AG04450 (cell line): ENCODE data around the gene MAN1C1. TPM values are rescaled to one million over a fixed set of nuclear protein-coding genes. Genes with fewer than 3 reads are reported as not detected.

ENCODE experiments used
- CTCF ChIA-PET: fragments of 300-600, 350-600 bp; formaldehyde crosslinking; extraction: SDS; loops from one replicate; lab custom pipeline; 2022; ENCODE audit warnings: antibody characterized with exemption, inconsistent platforms; lab: Charles Lee
- POLR2A ChIA-PET: fragments of 350-600 bp; formaldehyde crosslinking; extraction: SDS; loops from one replicate; lab custom pipeline; 2021; ENCODE audit warnings: antibody characterized with exemption, inconsistent platforms; lab: Yijun Ruan, JAX
- DNase-seq: peaks from one replicate; pipeline ENCODE4 v3.0.0-alpha.2; 2011; ENCODE audit warnings: low read depth, low spot score
- H3K27ac ChIP-seq: one replicate; pipeline ENCODE4 v1.5.1; 2012; ENCODE audit warnings: low read depth, low read length, control low read depth
- H3K27me3 ChIP-seq: one replicate; pipeline ENCODE4 v1.6.0; 2012; ENCODE audit warnings: low read length; ENCODE audit not compliant: control insufficient read depth, insufficient read depth
- H3K4me3 ChIP-seq: 2 replicates; pipeline ENCODE4 v1.5.1; 2011; ENCODE audit warnings: mild to moderate bottlenecking, low read depth, low read length, control low read depth
- H3K9me3 ChIP-seq: 2 replicates; pipeline ENCODE4 v1.5.1; 2012; ENCODE audit warnings: low read length; ENCODE audit not compliant: control insufficient read depth, insufficient read depth
- CTCF ChIP-seq: IDR thresholded peaks from 2 replicates; pipeline ENCODE4 v1.5.1; 2011; ENCODE audit warnings: low read depth, low read length, control low read depth, inconsistent platforms
- polyA plus RNA-seq: library from polyadenylated mRNA; depleted of rRNA; stranded (reverse); fragments of >200 nt; gene quantifications from 2 replicates; pipeline ENCODE4 v1.2.3, GENCODE V29; 2011

Gene MAN1C1
- polyA plus RNA-seq, 1 experiment = 16.9 TPM

- H3K27ac ChIP-seq = no peak overlapping the region
- CTCF ChIA-PET = interaction anchor here (0.6 kb wide), 1 partner anchor 88 kb away, joined by 4 read pairs; no protein-coding TSS in a partner anchor
- no peak for DNase-seq
These were observed 89.8 kb downstream of the MAN1C1 start for GRCh38 chr1:25706146-25707089.

DNA sequence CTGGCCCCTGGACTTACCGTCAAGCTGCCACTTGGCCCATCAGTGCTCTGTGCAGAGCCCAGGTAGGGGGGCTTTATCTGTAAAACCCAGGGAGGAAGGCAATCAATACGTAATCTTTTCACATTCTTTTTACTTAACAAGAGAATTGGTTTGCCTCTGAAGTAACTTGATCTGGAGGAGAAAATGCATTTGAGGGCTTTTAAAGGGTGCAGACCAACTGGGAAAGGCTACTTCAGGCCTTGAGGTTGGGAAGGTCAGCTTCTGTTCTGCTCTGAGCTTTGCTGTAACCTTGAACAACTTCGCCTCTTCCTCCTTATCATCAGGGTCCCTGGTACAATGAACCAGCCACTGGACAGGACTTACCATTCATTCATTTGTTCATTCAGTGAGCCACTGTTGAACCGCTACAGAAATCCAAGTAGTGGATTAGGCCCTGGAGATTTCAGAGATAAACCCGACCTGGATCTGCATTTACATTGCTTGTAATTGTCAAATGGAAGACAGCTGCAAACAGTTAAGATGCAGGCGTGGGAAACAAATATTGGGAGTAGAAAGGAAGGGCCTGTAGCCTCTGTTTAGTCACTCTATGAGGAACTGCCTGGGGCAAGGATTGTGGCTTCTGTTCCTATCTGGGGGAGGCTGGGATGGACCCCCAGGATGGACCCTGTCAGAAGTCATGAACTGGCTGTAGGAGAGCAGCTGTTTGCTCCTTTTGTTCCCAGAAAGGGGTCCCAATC is 90.9 kb downstream of the MAN1C1 start:
- no peak for TF ChIP-seq CTCF
- CTCF ChIA-PET = interaction anchor here (0.6 to 0.8 kb wide), 2 partner anchors 89 to 91 kb away, joined by 3 to 4 read pairs; no protein-coding TSS in a partner anchor
- Histone ChIP-seq H3K27me3 (no peaks in the 10 kb centered on the region), H3K9me3 (no peaks in the 10 kb centered on the region), H3K27ac (peak overlapping the region; percentile 86), H3K4me3 (no peak overlapping the region)
- no peak for DNase-seq
- POLR2A ChIA-PET = interaction anchor here (0.6 to 1.4 kb wide), 3 partner anchors 13 to 86 kb away, joined by 3 to 5 read pairs (median 4); no protein-coding TSS in a partner anchor

More at GRCh38 chr1:25706146-25707089, 89.8 kb downstream of the MAN1C1 start:
- H3K27me3 ChIP-seq = no peaks in the 10 kb centered on the region
- no peak for TF ChIP-seq CTCF
- no peak overlapping the region for H3K4me3 ChIP-seq
- POLR2A ChIA-PET = interaction anchor here (1.1 kb wide), 1 partner anchor 12 kb away, joined by 3 read pairs; no protein-coding TSS in a partner anchor
- H3K9me3 ChIP-seq = no peaks in the 10 kb centered on the region

- Histone ChIP-seq H3K9me3 (no peaks in the 10 kb centered on the region), H3K4me3 (no peak overlapping the region), H3K27ac (peak overlapping the region; percentile 74), H3K27me3 (no peaks in the 10 kb centered on the region)
- CTCF ChIA-PET = no interaction called here
- no peak for DNase-seq
- POLR2A ChIA-PET = interaction anchor here (1.4 to 3.4 kb wide), 4 partner anchors 13 to 19 kb away, joined by 4 to 29 read pairs (median 4); no protein-coding TSS in a partner anchor
- TF ChIP-seq CTCF = no peak
These were observed 94.2 kb downstream of the MAN1C1 start for GRCh38 chr1:25710583-25711347.

DNA sequence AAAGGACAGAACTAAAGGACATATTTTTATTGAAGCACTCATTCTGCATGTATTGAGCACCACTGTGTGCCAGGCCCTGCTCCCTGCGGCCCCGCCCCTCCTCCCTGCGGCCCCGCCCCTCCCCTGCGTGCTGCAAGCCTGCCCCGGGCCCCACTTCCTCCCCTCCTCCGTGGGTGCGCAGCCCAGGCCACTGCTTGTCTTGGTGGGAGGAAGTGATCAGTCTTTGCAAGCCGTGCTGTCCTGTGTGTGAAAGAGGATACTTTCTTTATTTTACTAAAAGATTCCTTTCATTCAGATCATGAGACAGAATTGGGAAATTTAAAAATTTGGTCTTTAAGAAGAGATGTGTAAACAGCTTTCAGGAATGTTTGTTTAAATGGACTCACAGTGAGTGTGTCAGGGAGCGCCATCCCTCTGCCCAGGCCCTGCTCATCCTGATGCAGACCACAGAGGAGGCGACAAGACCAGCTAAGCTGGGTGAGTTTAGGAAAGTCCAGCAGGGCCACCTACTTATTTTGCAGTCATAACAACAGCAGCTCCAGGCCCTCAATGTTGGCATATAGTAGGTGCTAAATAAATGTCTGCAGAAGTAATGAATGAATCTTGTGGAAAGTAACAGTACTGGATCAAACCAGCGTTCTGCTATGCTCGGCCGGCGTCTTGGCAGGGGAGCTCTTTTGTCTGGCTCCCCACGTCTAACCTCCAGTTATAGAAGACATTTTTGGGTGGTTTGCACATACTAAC is 95.1 kb downstream of the MAN1C1 start:
- TF ChIP-seq CTCF = no peak
- ChIA-PET POLR2A (interaction anchor here (0.6 to 3.4 kb wide), 9 partner anchors 9 to 464 kb away, joined by 3 to 29 read pairs (median 4); partner anchors contain the start of gene RSRP1), CTCF (interaction anchor here (0.9 to 1.2 kb wide), 3 partner anchors 17 to 139 kb away, joined by 3 to 4 read pairs (median 3); no protein-coding TSS in a partner anchor)
- peak; percentile 67 for DNase-seq
- no peaks in the 10 kb centered on the region for H3K27me3 ChIP-seq
- no peak overlapping the region for H3K4me3 ChIP-seq
- peak overlapping the region; percentile 79 for H3K27ac ChIP-seq
- no peaks in the 10 kb centered on the region for H3K9me3 ChIP-seq
